Measurements from ENCODE around the gene NXPH1. TPM values are rescaled to one million over a fixed set of nuclear protein-coding genes. Genes with fewer than 3 reads are reported as not detected.
"Not testable (repeated sequence)": the region's sequence is repeated elsewhere in the genome, so short reads cannot be mapped to it uniquely, and the experiment has no call there.

NXPH1 gene
- polyA plus RNA-seq, 3 donors: 0.11 to 0.15 TPM; not detected in 1

DNA sequence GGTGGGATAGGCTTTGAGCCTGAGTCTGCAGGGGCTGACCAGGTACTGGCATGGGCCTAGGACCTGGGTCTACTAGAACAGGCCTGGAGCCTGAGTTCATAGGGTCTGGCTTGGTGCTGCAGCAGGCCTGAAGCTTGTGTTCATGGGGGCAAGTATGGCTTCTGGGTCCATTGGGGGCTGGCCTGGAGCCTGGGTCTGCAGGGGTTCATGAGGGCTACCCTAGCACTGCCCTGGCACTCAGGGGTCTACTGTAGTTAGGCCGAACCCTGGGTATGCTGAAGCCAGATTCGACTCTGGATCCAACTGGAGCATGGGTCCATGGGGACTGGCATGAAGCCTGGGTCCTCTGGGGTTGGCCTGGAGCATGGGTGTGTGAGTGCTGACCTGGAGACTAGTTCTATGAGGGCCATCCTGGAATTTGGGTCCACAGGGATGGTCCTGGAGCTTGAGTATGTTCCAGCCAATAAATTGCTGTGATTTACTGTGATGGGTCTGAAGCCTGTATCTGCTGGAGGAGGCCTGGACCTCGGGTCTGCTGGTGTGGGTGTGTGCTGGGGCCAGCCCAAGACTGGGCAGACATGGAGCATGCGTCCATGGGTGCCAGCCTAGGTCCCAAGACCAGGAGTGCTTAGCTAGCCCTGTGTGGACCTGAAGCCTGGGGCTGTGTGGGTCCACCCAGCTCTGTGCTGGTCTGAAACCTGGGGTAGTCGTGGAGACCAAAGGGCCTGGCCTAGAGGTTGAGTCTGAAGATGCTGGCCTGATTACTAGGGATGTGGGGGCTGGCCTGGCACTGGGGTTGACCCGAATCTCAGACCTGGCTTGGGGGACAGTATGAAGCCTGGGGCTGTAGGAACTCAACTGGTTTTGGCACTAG, 235.5 kb downstream of the NXPH1 start:
- DNase-seq (ENCODE audit: low read depth in 3 of 3, low spot score in 2 of 3): no peak

- no peak for DNase-seq (ENCODE audit: low read depth in 3 of 3, low spot score in 2 of 3)
Measured at GRCh38 chr7:8669501-8669851, 236.1 kb downstream of the NXPH1 start.

DNA sequence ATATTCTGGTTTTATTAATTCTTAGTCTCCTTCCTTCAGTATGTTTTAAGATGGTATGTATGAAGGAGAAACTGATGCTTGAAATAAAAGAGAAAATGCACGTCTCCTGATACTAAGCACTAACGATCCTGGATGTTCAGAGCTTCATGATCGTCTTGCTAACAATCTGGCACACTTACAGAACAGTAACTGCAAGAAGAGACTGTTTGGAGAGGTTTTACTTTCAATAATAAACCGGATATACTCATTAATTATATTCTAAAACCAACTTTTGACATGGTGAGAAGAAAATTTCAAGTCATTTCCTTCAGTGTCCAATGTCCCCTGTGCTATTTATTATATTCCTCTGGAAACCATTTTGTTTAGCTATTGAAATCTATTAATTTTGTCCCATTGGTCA, 251.0 kb downstream of the NXPH1 start:
- DNase-seq (ENCODE audit: low read depth in 3 of 3, low spot score in 2 of 3): no peak

DNA sequence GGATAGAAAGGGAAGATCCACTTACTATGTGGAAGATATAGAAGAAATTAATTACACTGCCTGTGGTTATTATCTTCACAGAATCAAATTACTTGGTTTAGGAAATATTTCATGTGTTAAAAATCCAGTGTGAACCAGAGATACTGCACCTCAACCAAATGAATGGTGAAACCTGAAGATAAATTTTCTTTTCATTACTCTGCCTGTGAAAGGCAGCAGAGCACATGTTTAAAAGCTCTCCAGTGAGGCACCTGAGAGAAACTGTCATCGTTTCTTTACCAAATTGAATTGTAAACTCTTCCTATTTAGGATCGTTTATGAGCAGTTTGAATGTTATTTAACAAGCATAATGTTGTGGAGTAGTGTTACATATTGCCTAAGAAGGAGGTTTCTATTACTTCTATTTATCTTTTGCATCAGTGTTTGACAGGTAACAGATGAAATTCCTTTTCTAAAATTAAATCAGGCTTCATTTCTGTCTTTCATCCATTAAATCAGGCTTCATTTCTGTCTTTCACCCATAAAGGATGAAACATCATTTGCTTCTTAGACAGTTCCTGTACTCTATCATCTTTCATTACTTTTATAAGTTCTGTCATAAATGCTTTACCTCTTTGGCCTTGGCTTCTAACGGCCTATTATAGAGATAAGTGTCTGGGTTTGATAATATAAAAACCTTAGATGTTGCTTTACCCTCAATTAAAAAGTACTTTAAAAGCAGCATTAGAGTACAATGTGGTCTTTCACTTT, 266.6 kb downstream of the NXPH1 start:
- no peak for DNase-seq (ENCODE audit: low read depth in 3 of 3, low spot score in 2 of 3)

GRCh38 chr7:8702807-8703206, 269.4 kb downstream of the NXPH1 start:
- no peak for DNase-seq (ENCODE audit: low read depth in 3 of 3, low spot score in 2 of 3)

DNA sequence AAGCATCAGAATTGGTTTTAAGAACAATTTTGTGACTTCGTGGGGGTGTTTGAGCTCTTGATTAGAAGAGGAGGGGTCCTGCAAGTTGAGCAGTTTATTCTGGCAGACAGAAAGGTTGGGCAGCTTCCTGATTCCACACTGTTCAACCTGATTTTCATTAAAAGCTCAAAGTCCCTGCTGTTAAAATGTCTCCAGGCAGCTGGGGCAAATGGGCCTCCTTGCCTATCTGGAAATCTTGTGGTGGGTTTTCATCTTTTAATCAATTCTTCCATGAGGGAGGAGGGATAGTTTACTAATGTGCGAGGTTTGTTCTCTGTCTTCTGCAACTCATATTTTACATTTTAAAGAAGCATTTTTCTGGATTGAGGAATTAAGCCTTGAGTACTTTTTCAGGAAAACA, 276.7 kb downstream of the NXPH1 start:
- DNase-seq (ENCODE audit: low read depth in 3 of 3, low spot score in 2 of 3): no peak

- no peak for DNase-seq (ENCODE audit: low read depth in 3 of 3, low spot score in 2 of 3)
Measured at GRCh38 chr7:8714791-8715190, 281.4 kb downstream of the NXPH1 start.

- DNase-seq (ENCODE audit: low read depth in 3 of 3, low spot score in 2 of 3): no peak
Measured at GRCh38 chr7:8719102-8719501, 285.7 kb downstream of the NXPH1 start.

- DNase-seq (ENCODE audit: low read depth in 3 of 3, low spot score in 2 of 3): peak in 2 of 3 donors; percentile 3 to 13
Measured at GRCh38 chr7:8724080-8724718, 290.8 kb downstream of the NXPH1 start.

DNA sequence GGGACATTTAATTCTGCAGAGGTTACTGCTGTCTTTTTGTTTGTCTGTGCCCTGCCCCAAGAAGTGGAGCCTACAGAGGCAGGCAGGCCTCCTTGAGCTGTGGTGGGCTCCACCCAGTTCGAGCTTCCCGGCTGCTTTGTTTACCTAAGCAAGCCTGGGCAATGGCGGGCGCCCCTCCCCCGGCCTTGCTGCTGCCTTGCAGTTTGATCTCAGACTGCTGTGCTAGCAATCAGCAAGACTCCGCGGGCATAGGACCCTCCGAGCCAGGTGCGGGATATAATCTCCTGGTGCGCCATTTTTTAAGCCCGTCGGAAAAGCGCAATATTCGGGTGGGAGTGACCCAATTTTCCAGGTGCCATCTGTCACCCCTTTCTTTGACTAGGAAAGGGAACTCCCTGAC, 298.3 kb downstream of the NXPH1 start:
- DNase-seq (ENCODE audit: low read depth in 3 of 3, low spot score in 2 of 3): not testable (repeated sequence)

DNA sequence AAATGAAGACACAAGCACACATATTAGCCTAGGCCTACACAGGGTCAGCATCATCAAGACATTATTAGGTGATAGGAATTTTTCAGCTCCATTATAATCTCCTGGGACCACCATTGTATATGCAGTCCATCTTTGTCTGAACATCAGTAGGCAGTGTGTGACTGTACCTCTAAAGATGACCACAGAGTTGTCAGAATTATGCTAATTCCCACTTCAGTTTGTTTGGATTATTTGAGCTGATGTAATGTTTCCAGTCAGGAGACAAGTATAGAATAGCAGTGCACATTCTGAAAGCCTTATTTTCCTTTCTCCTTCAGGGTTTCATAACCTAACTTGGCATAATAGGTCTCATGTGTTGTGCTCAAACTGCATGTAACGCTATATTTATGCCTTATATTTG, 306.4 kb downstream of the NXPH1 start:
- DNase-seq (ENCODE audit: low read depth in 3 of 3, low spot score in 2 of 3): no peak

GRCh38 chr7:8742837-8743236, 309.4 kb downstream of the NXPH1 start:
- DNase-seq (ENCODE audit: low read depth in 3 of 3, low spot score in 2 of 3): no peak

GRCh38 chr7:8747338-8747737, 313.9 kb downstream of the NXPH1 start:
- DNase-seq (ENCODE audit: low read depth in 3 of 3, low spot score in 2 of 3): no peak

- no peak for DNase-seq (ENCODE audit: low read depth in 3 of 3, low spot score in 2 of 3)
Measured at GRCh38 chr7:8751557-8752231, 318.3 kb downstream of the NXPH1 start.

GRCh38 chr7:8753355-8753754, 319.9 kb downstream of the NXPH1 start:
- DNase-seq (ENCODE audit: low read depth in 3 of 3, low spot score in 2 of 3): no peak

DNA sequence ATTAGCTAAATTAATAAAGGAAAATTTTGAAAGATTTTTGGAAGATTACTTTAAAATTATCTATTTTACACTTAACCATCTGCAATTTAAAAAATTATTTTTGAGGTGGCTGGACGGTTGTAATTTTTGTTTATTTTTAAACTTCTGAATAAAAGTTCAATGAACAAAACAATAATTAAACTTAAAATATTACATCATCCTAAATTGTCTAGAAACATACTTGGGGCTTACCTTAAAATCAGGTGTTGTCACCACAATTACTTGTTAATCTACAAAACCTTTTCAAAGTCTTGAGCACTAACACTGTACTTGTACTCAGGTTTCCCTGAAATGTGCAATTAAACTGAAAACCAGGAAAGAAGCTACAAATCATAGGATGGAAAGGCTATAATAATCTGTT, 328.3 kb downstream of the NXPH1 start:
- DNase-seq (ENCODE audit: low read depth in 3 of 3, low spot score in 2 of 3): no peak

GRCh38 chr7:8762803-8763202, 329.4 kb downstream of the NXPH1 start:
- DNase-seq (ENCODE audit: low read depth in 3 of 3, low spot score in 2 of 3): no peak

DNA sequence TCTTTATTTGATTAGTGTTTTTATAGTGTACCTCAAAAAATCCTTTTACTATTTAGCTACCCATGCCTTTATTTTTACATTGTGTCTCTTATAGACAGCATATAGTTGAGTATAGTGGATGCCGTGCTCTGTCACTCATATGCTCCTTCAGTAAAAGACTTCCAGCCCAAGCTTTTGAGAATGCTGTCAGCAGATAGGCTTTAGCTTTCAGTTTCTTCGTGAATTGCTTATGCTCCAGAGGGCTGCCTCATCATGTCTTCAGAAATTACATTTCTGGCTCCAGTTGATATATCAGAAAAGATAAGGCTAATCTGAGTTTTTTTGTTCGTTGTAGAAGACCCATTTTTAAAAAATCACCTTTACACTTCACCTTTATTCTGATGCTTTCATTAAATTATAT, 332.0 kb downstream of the NXPH1 start:
- DNase-seq (ENCODE audit: low read depth in 3 of 3, low spot score in 2 of 3): no peak

DNA sequence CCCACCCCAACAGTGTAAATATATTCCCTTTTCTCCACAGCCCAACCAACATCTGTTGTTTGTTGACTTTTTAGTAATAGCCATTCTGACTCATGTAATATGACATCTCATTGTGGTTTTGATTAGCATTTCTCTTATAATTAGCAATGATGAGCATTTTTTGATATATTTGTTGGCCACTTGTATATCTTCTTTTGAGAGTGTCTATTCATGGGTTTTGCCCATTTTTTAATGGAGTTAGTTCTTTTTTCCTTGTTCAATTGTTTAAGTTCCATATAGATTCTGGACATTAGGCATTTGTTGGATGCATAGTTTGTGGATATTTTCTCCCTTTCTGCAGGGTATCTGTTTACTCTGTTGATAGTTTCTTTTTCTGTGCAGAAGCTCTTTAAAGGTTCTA, 340.1 kb downstream of the NXPH1 start:
- DNase-seq (ENCODE audit: low read depth in 3 of 3, low spot score in 2 of 3): no peak

- no peak for DNase-seq (ENCODE audit: low read depth in 3 of 3, low spot score in 2 of 3)
Measured at GRCh38 chr7:8778459-8778858, 345.1 kb downstream of the NXPH1 start.

DNA sequence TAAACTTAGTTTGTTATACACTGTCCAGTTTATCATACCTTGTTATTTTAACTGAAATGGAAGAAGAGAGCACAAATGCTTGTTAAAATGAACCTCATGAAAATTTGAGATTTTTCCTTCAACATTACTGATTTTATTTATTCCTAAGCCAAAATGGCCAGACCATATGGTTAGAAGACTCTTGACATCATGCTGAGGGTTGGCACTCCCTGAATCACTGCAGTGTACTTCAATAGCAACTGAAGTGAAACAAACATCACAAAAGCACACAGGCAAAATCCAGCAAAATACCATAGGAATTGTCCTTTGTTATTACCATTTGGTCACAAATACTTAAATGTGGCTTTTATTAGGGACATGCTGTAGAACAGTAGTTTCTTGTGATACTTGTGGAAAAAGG, 347.8 kb downstream of the NXPH1 start:
- no peak for DNase-seq (ENCODE audit: low read depth in 3 of 3, low spot score in 2 of 3)
